K562 (cell line): ENCODE data around the gene PARK7. TPM values are rescaled to one million over a fixed set of nuclear protein-coding genes. Genes with fewer than 3 reads are reported as not detected.

Experiments
- BACH1 ChIP-seq: fragments of 200-800 bp; sonication (Bioruptor generic); IDR thresholded peaks from 2 replicates; pipeline ENCODE4 v1.6.1; 2016; ENCODE audit warnings: missing genetic modification characterization, missing compliant biosample characterization
- BRCA1 ChIP-seq, 2 experiments: fragments of 450-650 bp in 1 of 2; sonication (generic) in 1 of 2; formaldehyde crosslinking in 1 of 2; IDR thresholded peaks; 2 replicates each; pipeline versions ENCODE4 v1.5.0 to v1.6.1; 2017 to 2020; ENCODE audit warnings: mild to moderate bottlenecking in 1 of 2, missing genetic modification reagents in 1 of 2
- CEBPG ChIP-seq, 3 experiments: fragments of 200-800 bp in 1 of 3; sonication (Bioruptor generic) in 1 of 3; sonication (generic) in 1 of 3; formaldehyde crosslinking in 1 of 3; IDR thresholded peaks in 2 of 3; conservative IDR thresholded peaks in 1 of 3; 2 replicates each; pipeline versions ENCODE4 v1.6.1 to v1.8.0; 2016 to 2022; ENCODE audit warnings: missing compliant biosample characterization in 2 of 3, missing genetic modification characterization in 2 of 3, mild to moderate bottlenecking in 1 of 3, missing genetic modification reagents in 1 of 3
- ELF2 ChIP-seq: fragments of 250-450 bp; sonication (Bioruptor Pico); IDR thresholded peaks from 2 replicates; pipeline ENCODE4 v1.5.0; 2021; ENCODE audit warnings: mild to moderate bottlenecking
- FOXJ3 ChIP-seq: sonication (generic); formaldehyde crosslinking; IDR thresholded peaks from 2 replicates; pipeline ENCODE4 v1.4.0; 2020; ENCODE audit warnings: mild to moderate bottlenecking, missing genetic modification reagents
- GABPB2 ChIP-seq: fragments of 250-450 bp; sonication (Bioruptor Pico); conservative IDR thresholded peaks from 2 replicates; pipeline ENCODE4 v1.5.1; 2021; ENCODE audit warnings: mild to moderate bottlenecking
- GATAD2B ChIP-seq: fragments of 450-650 bp; IDR thresholded peaks from 2 replicates; pipeline ENCODE4 v1.6.1; 2017; ENCODE audit warnings: mild to moderate bottlenecking, borderline replicate concordance
- HNRNPLL ChIP-seq: fragments of 200-400 bp; formaldehyde crosslinking; IDR thresholded peaks from 2 replicates; pipeline ENCODE4 v1.6.1; 2017; ENCODE audit warnings: low read length, low read depth, mild to moderate bottlenecking; ENCODE audit not compliant: poor library complexity, severe bottlenecking
- KAT8 ChIP-seq: fragments of 450-650 bp; IDR thresholded peaks from 2 replicates; pipeline ENCODE4 v1.6.1; 2016; ENCODE audit warnings: low read depth, mild to moderate bottlenecking
- KLF10 ChIP-seq: fragments of 250-450 bp; sonication (Bioruptor Pico); IDR thresholded peaks from 2 replicates; pipeline ENCODE4 v1.6.1; 2021; ENCODE audit warnings: matching md5 sums
- KLF6 ChIP-seq: fragments of 250-450 bp; sonication (Bioruptor Pico); IDR thresholded peaks from 2 replicates; pipeline ENCODE4 v1.4.0; 2020; ENCODE audit warnings: mild to moderate bottlenecking, moderate library complexity, borderline replicate concordance
- MIER1 ChIP-seq: fragments of 450-650 bp; IDR thresholded peaks from 2 replicates; pipeline ENCODE4 v1.6.1; 2016; ENCODE audit warnings: antibody characterized with exemption, mild to moderate bottlenecking, low read depth
- PHF21A ChIP-seq: fragments of 450-650 bp; IDR thresholded peaks from 2 replicates; pipeline ENCODE4 v1.6.1; 2017; ENCODE audit warnings: low read depth, borderline replicate concordance
- SMAD4 ChIP-seq: fragments of 250-450 bp; sonication (Bioruptor Pico); conservative IDR thresholded peaks from 2 replicates; pipeline ENCODE4 v1.8.0; 2021; ENCODE audit warnings: inconsistent platforms, mild to moderate bottlenecking, moderate library complexity
- SMARCA5 ChIP-seq: fragments of 450-650 bp; IDR thresholded peaks from 2 replicates; pipeline ENCODE4 v1.6.1; 2016
- SPI1 ChIP-seq: IDR thresholded peaks from 2 replicates; pipeline ENCODE4 v1.6.1; 2011; ENCODE audit warnings: low read depth, low read length, control low read depth, borderline replicate concordance
- ZFX ChIP-seq: sonication (generic); formaldehyde crosslinking; IDR thresholded peaks from 2 replicates; pipeline ENCODE4 v1.8.0; 2022; ENCODE audit warnings: mild to moderate bottlenecking, missing genetic modification reagents, moderate library complexity
- polyA plus RNA-seq, 8 experiments: library from polyadenylated mRNA; depleted of rRNA in 4 of 8; stranded (reverse) in 5 of 8; unstranded in 3 of 8; fragments of >200 nt; fragmentation: Nextera tagmentation in 2 of 8; fragmentation: Illumina TruSeq in 1 of 8; extraction: Ambion mirVana in 2 of 8; extraction: Trizol in 1 of 8; gene quantifications; 2 replicates each; pipeline versions ENCODE4 v1.2.1 to v1.2.3, GENCODE V29; 2011 to 2014; ENCODE audit warnings: inconsistent platforms in 1 of 8, missing spikeins in 1 of 8
- total RNA-seq, 7 experiments: library from RNA; depleted of rRNA in 6 of 7; stranded (reverse); fragments of >200 nt in 6 of 7; fragmentation: Illumina TruSeq in 2 of 7; extraction: Trizol in 2 of 7; gene quantifications; 2 replicates each; pipeline versions ENCODE4 v1.2.1 to v1.2.3, GENCODE V29; 2011 to 2021; ENCODE audit warnings: low replicate concordance in 1 of 7
- TF ChIP-seq, protein P1 (sequence below): IDR thresholded peaks from 2 replicates; pipeline ENCODE4 v1.6.1; 2011; ENCODE audit warnings: borderline replicate concordance, low read depth, mild to moderate bottlenecking, moderate library complexity, low read length; ENCODE audit not compliant: insufficient read depth, poor library complexity, severe bottlenecking
- TF ChIP-seq, protein P2 (sequence below): sonication (generic); formaldehyde crosslinking; IDR thresholded peaks from 2 replicates; pipeline ENCODE4 v1.8.0; 2022; ENCODE audit warnings: mild to moderate bottlenecking, low read depth, missing genetic modification reagents
- TF ChIP-seq, protein P3 (sequence below): sonication (generic); formaldehyde crosslinking; IDR thresholded peaks from 2 replicates; pipeline ENCODE4 v1.8.0; 2022; ENCODE audit warnings: missing genetic modification reagents, mild to moderate bottlenecking, borderline replicate concordance
- TF ChIP-seq, protein P4 (sequence below): fragments of 450-650 bp; IDR thresholded peaks from 2 replicates; pipeline ENCODE4 v1.7.0; 2016; ENCODE audit warnings: borderline replicate concordance

The PARK7 gene
- total and polyA plus RNA-seq, 9 of the 15 experiments (the other 6 are each of a cell fraction or from before 2014, with no cell fraction given): 374 to 1,298 (median 484) TPM

- TF ChIP-seq, protein P1, sequence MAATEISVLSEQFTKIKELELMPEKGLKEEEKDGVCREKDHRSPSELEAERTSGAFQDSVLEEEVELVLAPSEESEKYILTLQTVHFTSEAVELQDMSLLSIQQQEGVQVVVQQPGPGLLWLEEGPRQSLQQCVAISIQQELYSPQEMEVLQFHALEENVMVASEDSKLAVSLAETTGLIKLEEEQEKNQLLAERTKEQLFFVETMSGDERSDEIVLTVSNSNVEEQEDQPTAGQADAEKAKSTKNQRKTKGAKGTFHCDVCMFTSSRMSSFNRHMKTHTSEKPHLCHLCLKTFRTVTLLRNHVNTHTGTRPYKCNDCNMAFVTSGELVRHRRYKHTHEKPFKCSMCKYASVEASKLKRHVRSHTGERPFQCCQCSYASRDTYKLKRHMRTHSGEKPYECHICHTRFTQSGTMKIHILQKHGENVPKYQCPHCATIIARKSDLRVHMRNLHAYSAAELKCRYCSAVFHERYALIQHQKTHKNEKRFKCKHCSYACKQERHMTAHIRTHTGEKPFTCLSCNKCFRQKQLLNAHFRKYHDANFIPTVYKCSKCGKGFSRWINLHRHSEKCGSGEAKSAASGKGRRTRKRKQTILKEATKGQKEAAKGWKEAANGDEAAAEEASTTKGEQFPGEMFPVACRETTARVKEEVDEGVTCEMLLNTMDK: peak; percentile 4
- TF ChIP-seq KLF6: no peak
- TF ChIP-seq FOXJ3 (CRISPR knock-in tag): no peak
- no peak for TF ChIP-seq KAT8
- TF ChIP-seq, protein P2, sequence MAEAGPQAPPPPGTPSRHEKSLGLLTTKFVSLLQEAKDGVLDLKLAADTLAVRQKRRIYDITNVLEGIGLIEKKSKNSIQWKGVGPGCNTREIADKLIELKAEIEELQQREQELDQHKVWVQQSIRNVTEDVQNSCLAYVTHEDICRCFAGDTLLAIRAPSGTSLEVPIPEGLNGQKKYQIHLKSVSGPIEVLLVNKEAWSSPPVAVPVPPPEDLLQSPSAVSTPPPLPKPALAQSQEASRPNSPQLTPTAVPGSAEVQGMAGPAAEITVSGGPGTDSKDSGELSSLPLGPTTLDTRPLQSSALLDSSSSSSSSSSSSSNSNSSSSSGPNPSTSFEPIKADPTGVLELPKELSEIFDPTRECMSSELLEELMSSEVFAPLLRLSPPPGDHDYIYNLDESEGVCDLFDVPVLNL (CRISPR knock-in tag): peak; percentile 49; the same call in 1 of the 2 replicates
- TF ChIP-seq ELF2 (CRISPR knock-in tag): no peak
- peak; percentile 92 for TF ChIP-seq ZFX (CRISPR knock-in tag)
- TF ChIP-seq BACH1: no peak
- no peak for TF ChIP-seq MIER1
- TF ChIP-seq HNRNPLL: peak; percentile 48
- TF ChIP-seq SPI1: no peak
- TF ChIP-seq SMAD4 (CRISPR knock-in tag): peak; percentile 68
- no peak for TF ChIP-seq GATAD2B
- TF ChIP-seq KLF10 (CRISPR knock-in tag): no peak
- TF ChIP-seq, protein P3, sequence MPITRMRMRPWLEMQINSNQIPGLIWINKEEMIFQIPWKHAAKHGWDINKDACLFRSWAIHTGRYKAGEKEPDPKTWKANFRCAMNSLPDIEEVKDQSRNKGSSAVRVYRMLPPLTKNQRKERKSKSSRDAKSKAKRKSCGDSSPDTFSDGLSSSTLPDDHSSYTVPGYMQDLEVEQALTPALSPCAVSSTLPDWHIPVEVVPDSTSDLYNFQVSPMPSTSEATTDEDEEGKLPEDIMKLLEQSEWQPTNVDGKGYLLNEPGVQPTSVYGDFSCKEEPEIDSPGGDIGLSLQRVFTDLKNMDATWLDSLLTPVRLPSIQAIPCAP (CRISPR knock-in tag): peak; percentile 75; the same call in 1 of the 2 replicates
- TF ChIP-seq PHF21A: peak; percentile 17; the same call in 1 of the 2 replicates
- TF ChIP-seq, protein P4, sequence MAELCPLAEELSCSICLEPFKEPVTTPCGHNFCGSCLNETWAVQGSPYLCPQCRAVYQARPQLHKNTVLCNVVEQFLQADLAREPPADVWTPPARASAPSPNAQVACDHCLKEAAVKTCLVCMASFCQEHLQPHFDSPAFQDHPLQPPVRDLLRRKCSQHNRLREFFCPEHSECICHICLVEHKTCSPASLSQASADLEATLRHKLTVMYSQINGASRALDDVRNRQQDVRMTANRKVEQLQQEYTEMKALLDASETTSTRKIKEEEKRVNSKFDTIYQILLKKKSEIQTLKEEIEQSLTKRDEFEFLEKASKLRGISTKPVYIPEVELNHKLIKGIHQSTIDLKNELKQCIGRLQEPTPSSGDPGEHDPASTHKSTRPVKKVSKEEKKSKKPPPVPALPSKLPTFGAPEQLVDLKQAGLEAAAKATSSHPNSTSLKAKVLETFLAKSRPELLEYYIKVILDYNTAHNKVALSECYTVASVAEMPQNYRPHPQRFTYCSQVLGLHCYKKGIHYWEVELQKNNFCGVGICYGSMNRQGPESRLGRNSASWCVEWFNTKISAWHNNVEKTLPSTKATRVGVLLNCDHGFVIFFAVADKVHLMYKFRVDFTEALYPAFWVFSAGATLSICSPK: no peak
- TF ChIP-seq GABPB2: no peak
- TF ChIP-seq BRCA1 (IDR thresholded peaks at IDR 0.05): no peak
- no peak; the same call in 1 of the 2 replicates for TF ChIP-seq BRCA1 (CRISPR knock-in tag; IDR thresholded peaks at IDR 0.05)
- TF ChIP-seq CEBPG (CRISPR knock-in tag; IDR thresholded peaks at IDR 0.05): no peak; the same call in 1 of the 2 replicates
- TF ChIP-seq CEBPG (tag; conservative IDR thresholded peaks at IDR 0.05 in 1 of 2, IDR thresholded peaks at IDR 0.05 in 1 of 2): no peak
- TF ChIP-seq SMARCA5: 0 out of 2 replicates have a peak, but pooled peaks have one; percentile 34
Observed at GRCh38 chr1:8026153-8026975, 64.9 kb downstream of the PARK7 start, which contains the start of gene ERRFI1 (continued).
